GM23248 (cell line): ENCODE results near the gene CPNE5. TPM values are rescaled to one million over a fixed set of nuclear protein-coding genes. Genes with fewer than 3 reads are reported as not detected.

Source experiments
- DNase-seq: peaks from one replicate; pipeline ENCODE4 v3.0.0-alpha.2; 2015
- H2AFZ ChIP-seq: fragments of 200-600 bp; sonication (generic); 2 replicates; pipeline ENCODE4 v1.6.1; 2016; ENCODE audit warnings: antibody characterized with exemption
- H3F3A ChIP-seq: fragments of 200-600 bp; sonication (generic); 2 replicates; pipeline ENCODE4 v1.6.1; 2016; ENCODE audit warnings: mild to moderate bottlenecking, antibody characterized with exemption, mixed run types; ENCODE audit not compliant: insufficient read depth
- H3K27ac ChIP-seq: fragments of 200-600 bp; sonication (generic); 2 replicates; pipeline ENCODE4 v1.5.1; 2016; ENCODE audit warnings: mild to moderate bottlenecking
- H3K27me3 ChIP-seq: fragments of 200-600 bp; sonication (generic); replicated peaks from 2 replicates; pipeline ENCODE4 v1.6.1; 2016; ENCODE audit warnings: mild to moderate bottlenecking; ENCODE audit not compliant: insufficient read depth
- H3K36me3 ChIP-seq: fragments of 200-600 bp; sonication (generic); 2 replicates; pipeline ENCODE4 v1.6.1; 2016; ENCODE audit warnings: low read depth, mild to moderate bottlenecking
- H3K4me1 ChIP-seq: fragments of 200-600 bp; sonication (generic); 2 replicates; pipeline ENCODE4 v1.6.1; 2016; ENCODE audit warnings: mild to moderate bottlenecking; ENCODE audit not compliant: insufficient read depth
- H3K4me2 ChIP-seq: fragments of 200-600 bp; sonication (generic); one replicate; pipeline ENCODE4 v1.6.1; 2016; ENCODE audit warnings: mild to moderate bottlenecking; ENCODE audit not compliant: unreplicated experiment
- H3K4me3 ChIP-seq: fragments of 200-600 bp; sonication (generic); 2 replicates; pipeline ENCODE4 v1.5.1; 2016; ENCODE audit warnings: mild to moderate bottlenecking
- H3K79me2 ChIP-seq: fragments of 200-600 bp; sonication (generic); 2 replicates; pipeline ENCODE4 v1.6.1; 2016; ENCODE audit warnings: mild to moderate bottlenecking; ENCODE audit not compliant: insufficient read depth
- H3K9ac ChIP-seq: fragments of 200-600 bp; sonication (generic); 2 replicates; pipeline ENCODE4 v1.6.1; 2016; ENCODE audit warnings: mild to moderate bottlenecking
- H3K9me2 ChIP-seq: fragments of 200-600 bp; sonication (generic); 2 replicates; pipeline ENCODE4 v1.6.1; 2016; ENCODE audit warnings: mixed run types, mild to moderate bottlenecking, moderate library complexity; ENCODE audit not compliant: insufficient read depth
- H3K9me3 ChIP-seq: fragments of 200-600 bp; sonication (generic); one replicate; pipeline ENCODE4 v1.6.1; 2017; ENCODE audit warnings: low read depth
- H4K20me1 ChIP-seq: fragments of 200-600 bp; sonication (generic); 2 replicates; pipeline ENCODE4 v1.6.0; 2016; ENCODE audit not compliant: insufficient read depth
- EZH2 ChIP-seq: fragments of 200-600 bp; sonication (generic); IDR thresholded peaks from 2 replicates; pipeline ENCODE4 v1.6.1; 2018; ENCODE audit warnings: antibody characterized with exemption, mild to moderate bottlenecking; ENCODE audit not compliant: insufficient read depth, poor library complexity, severe bottlenecking
- EZH2phosphoT487 ChIP-seq: fragments of 200-600 bp; sonication (generic); IDR thresholded peaks from 2 replicates; pipeline ENCODE4 v1.6.1; 2018; ENCODE audit warnings: antibody characterized with exemption, moderate library complexity, mild to moderate bottlenecking, low read depth; ENCODE audit not compliant: insufficient read depth
- WGBS, 2 experiments: methylation state at CpG; one replicate each; pipeline ENCODE4 v1.1.6; 2015 to 2017; ENCODE audit warnings: low lambda C conversion rate in 2 of 2, low coverage in 1 of 2; ENCODE audit errors: missing lambda C conversion rate in 2 of 2; 5-methylcytosine and 5-hydroxymethylcytosine counted together
- in situ Hi-C: fragments of 300-500 bp; cut with MboI; formaldehyde crosslinking; loops from 2 replicates; pipeline ENCODE4 v1.15.0; 2020
- polyA plus RNA-seq: library from polyadenylated mRNA; unstranded; fragments of >200 nt; fragmentation: Nextera tagmentation; extraction: Ambion mirVana; gene quantifications from 2 replicates; pipeline ENCODE4 v1.2.1, GENCODE V29; 2016
- total RNA-seq: library from RNA; depleted of rRNA; stranded (reverse); fragments of >200 nt; shearing (Covaris generic); gene quantifications from 2 replicates; pipeline ENCODE4 v1.2.3, GENCODE V29; 2014

The CPNE5 gene
- total and polyA plus RNA-seq, 2 experiments from 2014 or later: 0.23 TPM; not detected in 1

DNA sequence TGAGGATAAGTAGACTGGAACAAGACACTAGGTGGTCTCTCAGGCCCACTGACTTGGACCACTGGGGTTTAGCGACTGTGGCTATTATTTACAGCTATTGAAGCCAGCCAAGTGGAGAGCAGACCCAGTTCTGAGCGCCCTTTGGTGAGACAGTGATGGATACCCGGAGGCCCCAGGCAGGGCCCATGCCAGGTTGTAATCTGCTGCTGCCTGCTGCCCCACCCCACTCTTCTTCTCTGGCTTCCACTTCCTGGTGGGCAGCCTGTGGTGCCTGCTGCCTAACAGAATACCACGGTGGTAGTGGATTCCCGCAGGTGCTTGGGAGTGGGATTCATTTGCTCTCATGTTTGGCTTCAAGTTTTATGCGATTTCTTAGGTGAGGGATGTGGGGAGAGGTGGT, 141.0 kb downstream of the CPNE5 start:
- Histone ChIP-seq H3K4me1 (peaks cover 7% of the 10 kb centered on the region; the same call in 1 of the 2 replicates), H3K9me3 (no peaks in the 10 kb centered on the region), H2AFZ (no peak overlapping the region), H3K27ac (no peak overlapping the region), H3K4me2 (no peak overlapping the region), H3K9ac (no peak overlapping the region), H3K36me3 (no peaks in the 10 kb centered on the region), H3K27me3 (no peaks in the 10 kb centered on the region), H3F3A (no peaks in the 10 kb centered on the region), H3K9me2 (no peaks in the 10 kb centered on the region), H3K4me3 (no peak overlapping the region), H4K20me1 (no peaks in the 10 kb centered on the region), H3K79me2 (no peaks in the 10 kb centered on the region)
- in situ Hi-C loops: no loop called here
- 92 to 96% methylated on average over 6 of the region's 6 CpGs for WGBS, 2 experiments
- DNase-seq: no peak
- TF ChIP-seq EZH2 (no peak), EZH2phosphoT487 (no peak)

DNA sequence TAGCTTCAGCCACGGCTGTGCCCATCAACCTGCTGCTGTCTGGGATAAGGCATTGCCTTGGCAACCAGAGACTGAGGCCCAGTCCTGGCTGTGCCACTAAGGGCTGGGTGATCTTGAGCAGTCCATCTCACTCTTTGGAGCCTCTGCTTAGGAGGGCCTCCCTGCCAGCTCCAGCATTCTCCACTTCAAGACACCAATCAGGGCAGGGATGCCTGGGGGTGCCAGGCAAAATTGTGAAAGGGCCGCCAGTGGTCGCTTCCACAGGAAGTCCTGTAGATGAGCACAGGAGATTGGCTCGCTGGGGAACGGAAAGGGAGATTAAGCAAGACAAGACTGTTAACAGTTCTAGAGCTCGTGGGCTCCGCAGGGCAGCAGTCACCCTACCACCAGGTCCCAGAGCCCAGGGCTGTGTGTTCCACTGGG, 141.8 kb downstream of the CPNE5 start, which contains the start of gene RAB44:
Gene RAB44 (plus strand): TSS at position 346 of the 423 bp plus-strand sequence. CDS start 6,410 bp downstream, outside the sequence.
- TF ChIP-seq EZH2 (no peak), EZH2phosphoT487 (no peak)
- no peak within 1 kb of the TSS for H3K4me2 ChIP-seq
- H2AFZ ChIP-seq: no peak within 1 kb of the TSS
- no peak for DNase-seq
- H3K36me3 ChIP-seq: no peaks in the 10 kb centered on the region
- no peak within 1 kb of the TSS for H3K27ac ChIP-seq
- H3K4me3 ChIP-seq: no peak within 1 kb of the TSS
- H3K9me3 ChIP-seq: no peaks in the 10 kb centered on the region
- H3K9ac ChIP-seq: no peak within 1 kb of the TSS
- H3K9me2 ChIP-seq: no peaks in the 10 kb centered on the region
- H3F3A ChIP-seq: no peaks in the 10 kb centered on the region
- WGBS, 2 experiments: 92 to 96% methylated on average over 7 of the region's 7 CpGs
- in situ Hi-C loops: no loop called here
- peaks cover 7% of the 10 kb centered on the region; the same call in 1 of the 2 replicates for H3K4me1 ChIP-seq
- H4K20me1 ChIP-seq: no peaks in the 10 kb centered on the region
- H3K79me2 ChIP-seq: no peaks in the 10 kb centered on the region
- H3K27me3 ChIP-seq: no peaks in the 10 kb centered on the region

DNA sequence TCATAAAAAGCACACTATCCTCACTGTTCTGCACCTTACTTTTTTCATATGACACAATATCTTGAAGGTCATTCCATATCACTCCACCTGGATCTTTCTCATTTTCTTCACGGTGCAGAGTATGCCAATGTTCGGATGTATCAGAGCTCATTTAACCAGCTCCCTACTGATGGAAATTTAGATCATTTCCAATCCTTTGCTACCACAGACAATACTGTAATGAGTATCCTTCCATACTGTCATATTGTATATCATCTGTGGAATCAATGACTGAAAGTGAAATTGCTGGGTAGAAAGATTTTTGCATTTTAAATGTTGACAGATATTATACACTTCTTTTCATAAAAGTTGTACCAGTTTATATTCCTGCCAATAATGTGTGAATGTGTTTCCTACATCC, 143.8 kb downstream of the CPNE5 start:
- Histone ChIP-seq H3K27me3 (no peaks in the 10 kb centered on the region), H3K9me2 (no peaks in the 10 kb centered on the region), H3K4me2 (no peak overlapping the region), H3K27ac (no peak overlapping the region), H3K4me1 (no peaks in the 10 kb centered on the region; the same call in 1 of the 2 replicates), H3K36me3 (no peaks in the 10 kb centered on the region), H4K20me1 (no peaks in the 10 kb centered on the region), H3F3A (peaks cover 5% of the 10 kb centered on the region; the same call in 1 of the 2 replicates), H3K79me2 (no peaks in the 10 kb centered on the region), H3K9ac (no peak overlapping the region), H2AFZ (no peak overlapping the region), H3K4me3 (no peak overlapping the region), H3K9me3 (no peaks in the 10 kb centered on the region)
- in situ Hi-C loops: no loop called here
- 95 to 98% methylated on average over 2 of the region's 2 CpGs for WGBS, 2 experiments
- no peak for TF ChIP-seq EZH2phosphoT487
- TF ChIP-seq EZH2: no peak
- DNase-seq: no peak

DNA sequence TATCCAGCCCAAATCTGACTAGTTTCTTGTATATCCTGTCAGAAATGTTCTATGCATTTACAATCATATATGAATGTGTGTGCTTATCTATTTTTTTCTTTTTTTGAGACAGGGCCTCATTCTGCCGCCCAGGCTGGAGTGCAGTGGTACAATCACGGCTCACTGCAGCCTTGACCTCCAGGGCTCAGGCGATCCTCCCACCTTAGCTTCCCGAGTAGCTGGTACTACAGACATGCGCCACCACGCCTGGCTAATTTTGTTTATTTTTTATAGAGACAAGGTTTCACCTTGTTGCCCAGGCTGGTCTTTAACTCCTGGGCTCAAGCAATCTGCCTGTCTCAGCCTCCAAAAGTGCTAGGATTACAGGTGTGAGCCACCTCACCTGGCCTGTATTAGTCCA, 144.6 kb downstream of the CPNE5 start:
- H4K20me1 ChIP-seq: no peaks in the 10 kb centered on the region
- peaks cover 8% of the 10 kb centered on the region; the same call in 1 of the 2 replicates for H3F3A ChIP-seq
- no peak overlapping the region for H3K9ac ChIP-seq
- H3K36me3 ChIP-seq: no peaks in the 10 kb centered on the region
- no peaks in the 10 kb centered on the region for H3K9me3 ChIP-seq
- H3K27ac ChIP-seq: no peak overlapping the region
- H3K9me2 ChIP-seq: no peaks in the 10 kb centered on the region
- no peak overlapping the region for H3K4me3 ChIP-seq
- no peak overlapping the region for H2AFZ ChIP-seq
- in situ Hi-C loops: no loop called here
- DNase-seq: no peak
- H3K4me2 ChIP-seq: no peak overlapping the region
- H3K4me1 ChIP-seq: no peaks in the 10 kb centered on the region; the same call in 1 of the 2 replicates
- no peaks in the 10 kb centered on the region for H3K27me3 ChIP-seq
- no peaks in the 10 kb centered on the region for H3K79me2 ChIP-seq
- TF ChIP-seq EZH2phosphoT487 (no peak), EZH2 (no peak)
- 97 to 99% methylated on average over 6 of the region's 6 CpGs for WGBS, 2 experiments
